GM21423 (cell line): ENCODE data around the gene PLEKHG5.

Experiments used
- ATAC-seq: cut with Tn5 transposase; IDR thresholded peaks from one replicate; pipeline ENCODE4 v1.9.1; 2021; ENCODE audit warnings: mild to moderate bottlenecking, moderate library complexity; ENCODE audit not compliant: unreplicated experiment

Gene PLEKHG5

DNA sequence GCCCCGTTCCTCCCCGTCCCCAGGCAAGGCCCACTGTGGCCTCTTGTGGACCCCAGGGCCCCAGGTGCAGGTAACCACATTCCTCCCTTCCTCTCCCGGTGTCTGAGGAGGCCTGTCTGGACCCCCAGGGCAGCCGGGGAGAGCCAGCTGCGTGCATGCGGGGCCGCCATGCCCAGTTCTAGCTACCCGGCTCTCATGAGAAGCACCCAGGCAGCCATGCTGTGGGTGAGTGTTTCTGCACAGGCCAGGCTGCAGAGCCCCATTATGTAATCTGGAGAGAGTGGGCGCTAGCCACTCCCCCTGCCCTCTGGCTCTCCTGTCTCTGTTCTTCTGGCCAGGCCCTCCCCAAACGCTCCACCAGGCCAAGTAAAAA is 18.4 kb upstream of the PLEKHG5 start:
- no peak for ATAC-seq

DNA sequence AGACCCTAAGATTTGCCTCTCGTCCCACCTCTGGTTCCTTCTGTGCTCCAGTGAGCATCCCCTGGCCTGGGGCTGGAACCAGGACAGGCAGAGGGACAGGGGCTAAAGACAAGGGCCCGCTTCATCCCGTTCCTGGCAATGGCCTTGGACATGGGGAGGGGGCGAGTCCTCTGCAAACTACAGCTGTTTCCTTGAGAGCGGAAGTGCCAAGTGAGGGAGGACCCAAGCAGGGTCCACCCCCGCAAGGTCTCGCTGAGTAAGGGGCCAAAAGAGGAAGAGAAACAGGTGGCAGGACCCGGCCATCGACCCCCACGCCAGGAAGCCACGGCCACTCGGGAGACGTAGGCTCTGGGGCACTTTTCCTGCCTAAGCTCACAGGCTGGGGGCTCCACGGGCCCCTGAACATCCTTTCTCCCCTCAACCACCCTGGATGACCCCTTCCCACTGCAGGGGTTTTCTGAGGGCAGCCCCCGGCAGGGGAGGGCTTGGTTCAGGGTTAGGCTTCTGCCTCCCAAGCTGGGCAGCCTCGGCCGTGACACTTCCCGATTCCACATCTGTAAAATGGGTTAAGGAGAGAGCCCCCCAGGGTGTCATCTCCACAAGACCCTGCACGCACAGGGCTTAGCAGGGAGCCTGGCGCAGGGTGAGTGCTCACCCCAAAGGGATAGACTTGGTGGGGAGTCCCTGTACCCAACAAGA is 17.9 kb upstream of the PLEKHG5 start:
- ATAC-seq: no peak

GRCh38 chr1:6508816-6509189 is 17.3 kb upstream of the PLEKHG5 start:
- no peak for ATAC-seq

DNA sequence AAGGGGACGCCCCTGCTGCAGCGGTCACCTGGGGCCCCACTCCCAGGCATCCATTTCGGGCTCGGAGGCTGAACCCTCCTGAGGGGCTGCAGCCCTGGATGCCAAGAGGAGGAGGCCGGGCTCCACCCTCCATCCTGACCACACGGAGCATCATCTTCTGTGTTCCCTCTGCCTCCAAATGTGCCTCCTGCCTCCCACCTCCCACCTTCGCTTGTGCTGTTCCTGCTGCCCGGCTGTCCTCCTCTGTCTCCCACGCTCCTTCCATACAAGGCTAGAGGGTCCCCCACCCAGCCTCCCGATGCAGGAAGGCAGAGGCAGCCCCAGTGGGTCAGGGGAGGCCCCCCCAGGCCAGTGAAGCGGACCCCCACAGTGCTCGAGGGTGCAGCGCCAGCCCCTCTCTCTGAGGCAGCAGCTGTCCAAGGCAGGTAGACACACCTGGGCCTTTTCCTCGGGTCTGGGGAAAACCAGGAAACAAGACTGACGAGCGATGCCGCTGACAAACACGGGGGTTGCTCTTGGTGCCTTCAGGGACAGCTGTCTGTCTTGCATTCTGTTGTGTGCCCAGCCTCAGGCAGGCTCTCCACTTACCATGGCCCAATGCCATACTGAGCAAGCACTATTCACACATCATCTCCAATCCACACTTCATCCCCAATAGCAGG is 16.8 kb upstream of the PLEKHG5 start:
- no peak for ATAC-seq

- no peak for ATAC-seq
Measured at GRCh38 chr1:6507461-6507911, 16.0 kb upstream of the PLEKHG5 start.

DNA sequence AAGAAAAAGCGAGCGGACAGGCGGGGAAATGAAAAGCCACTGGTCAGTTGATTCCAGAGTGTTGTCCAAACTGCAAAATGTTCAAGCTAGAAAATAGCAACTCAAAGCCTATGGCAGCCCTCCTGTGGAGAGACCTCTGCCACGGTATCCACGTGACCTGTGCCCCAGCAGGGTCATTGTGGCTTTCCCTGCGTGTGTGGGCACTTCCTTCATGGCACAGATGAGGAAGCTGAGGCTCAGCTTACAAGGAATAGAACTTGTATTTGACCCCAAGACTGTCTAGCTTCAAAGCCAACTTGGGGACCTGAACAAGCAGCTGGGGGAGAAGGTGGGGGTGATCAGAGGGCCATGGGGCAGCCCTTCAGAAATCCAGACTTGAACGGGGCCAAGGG is 15.6 kb upstream of the PLEKHG5 start:
- ATAC-seq: no peak

GRCh38 chr1:6506210-6507036 is 15.0 kb upstream of the PLEKHG5 start:
- ATAC-seq: no peak

DNA sequence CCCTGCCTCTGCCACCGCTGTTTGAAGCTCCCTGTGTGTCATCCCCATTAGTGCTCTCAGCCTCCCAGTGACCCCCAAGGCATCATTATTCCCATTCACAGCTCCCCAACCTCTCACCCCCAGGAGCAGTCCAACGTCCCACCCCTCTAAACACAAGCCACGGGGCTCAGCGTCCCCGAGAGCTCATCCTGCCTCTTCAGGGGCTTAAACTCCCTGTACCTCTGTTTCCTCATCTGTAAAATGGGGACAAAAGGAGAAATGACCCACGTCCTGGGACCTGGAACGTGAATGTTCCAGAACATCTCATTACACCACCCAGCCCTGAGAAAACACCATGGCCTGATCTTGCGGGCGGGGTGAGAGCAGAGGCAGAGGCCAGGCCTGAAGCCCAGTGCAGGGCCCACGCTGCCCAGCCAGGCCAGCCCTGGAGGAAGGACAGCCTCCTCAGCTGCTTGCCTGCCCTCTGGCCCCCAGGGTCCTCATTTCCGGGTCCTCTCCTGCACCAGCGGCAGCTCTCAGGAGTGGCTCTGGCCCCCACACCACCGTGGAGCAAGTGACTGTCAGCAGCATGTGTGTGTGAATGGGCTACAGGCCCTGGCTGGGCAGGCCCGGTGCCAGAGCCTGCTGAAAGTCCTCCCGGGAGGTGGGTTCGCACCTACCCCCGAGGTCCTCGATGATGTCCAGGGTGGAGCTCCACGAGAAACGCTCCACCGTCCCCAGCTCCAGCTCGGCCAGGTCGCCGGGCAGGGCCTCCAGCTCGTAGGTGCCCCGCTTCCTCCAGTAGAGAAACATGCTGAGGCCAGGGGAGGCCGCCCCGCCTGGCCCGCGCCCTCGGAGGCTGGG is 14.1 kb upstream of the PLEKHG5 start:
- ATAC-seq: no peak

GRCh38 chr1:6504887-6505286 is 13.4 kb upstream of the PLEKHG5 start:
- ATAC-seq: no peak

- ATAC-seq: no peak
Measured at GRCh38 chr1:6503884-6504602, 12.6 kb upstream of the PLEKHG5 start.

GRCh38 chr1:6502000-6502891 is 10.8 kb upstream of the PLEKHG5 start:
- no peak for ATAC-seq

DNA sequence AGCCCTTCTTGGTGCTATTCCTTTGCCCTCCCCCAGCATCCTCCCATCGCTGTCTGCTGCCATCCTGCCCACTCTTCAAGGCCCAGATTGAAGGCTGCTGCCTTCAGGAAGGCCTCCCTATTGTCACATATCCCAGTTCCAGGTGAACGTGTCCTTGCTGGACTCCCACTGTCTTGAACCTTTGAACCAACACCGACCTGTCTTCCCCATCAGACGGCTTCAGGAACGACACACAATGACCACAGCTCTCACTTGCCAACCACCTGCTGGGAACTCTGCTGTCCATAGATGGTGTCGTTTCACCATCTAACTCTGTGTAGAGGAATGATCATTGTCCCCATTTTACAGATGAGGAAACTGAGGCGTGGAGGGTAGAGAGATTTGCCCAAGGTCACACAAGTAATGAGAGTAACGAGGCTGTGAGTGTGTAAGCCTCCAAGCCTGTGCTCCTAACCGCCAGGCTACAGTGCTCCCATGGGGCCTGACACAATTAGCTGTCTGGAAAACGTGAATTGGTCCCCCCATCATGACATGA is 9.9 kb upstream of the PLEKHG5 start:
- no peak for ATAC-seq

DNA sequence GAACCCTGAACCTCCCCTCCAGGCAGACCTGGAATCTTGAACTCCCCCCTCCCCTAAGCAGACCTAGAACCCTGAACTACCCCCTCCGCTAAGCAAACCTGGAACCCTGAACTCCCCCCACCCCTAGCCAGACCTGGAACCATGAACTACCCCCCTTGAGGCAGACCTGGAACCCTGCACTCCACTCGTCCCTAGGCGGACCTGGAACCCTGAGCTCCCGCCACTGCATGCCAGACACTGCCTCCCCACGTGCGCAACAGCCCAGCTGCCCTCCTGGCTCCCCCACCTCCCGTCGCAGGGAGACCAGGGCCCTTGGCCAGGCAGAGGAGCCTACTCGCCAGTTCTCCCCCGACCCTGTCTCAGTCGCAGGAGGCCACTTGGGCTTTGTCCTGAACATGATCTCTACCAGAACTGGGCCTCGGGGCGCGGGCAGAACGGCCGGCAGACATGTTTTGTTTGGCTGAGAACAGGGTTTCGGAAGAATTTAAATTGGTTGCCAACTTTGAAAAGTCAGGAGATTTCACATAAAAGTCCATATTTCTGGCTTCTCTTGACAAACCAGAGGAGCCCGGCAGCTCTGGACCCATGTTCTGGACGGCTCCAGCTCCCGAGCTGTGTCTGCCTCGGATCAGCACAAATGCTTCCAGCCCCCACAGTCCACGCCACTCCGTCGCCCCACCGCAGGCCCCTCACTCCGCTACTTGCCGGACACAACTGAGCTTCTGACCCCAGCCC is 9.2 kb upstream of the PLEKHG5 start:
- ATAC-seq: no peak

GRCh38 chr1:6499296-6499695 is 7.8 kb upstream of the PLEKHG5 start:
- no peak for ATAC-seq

- ATAC-seq: no peak
Measured at GRCh38 chr1:6498576-6499111, 7.2 kb upstream of the PLEKHG5 start.

GRCh38 chr1:6497867-6498575 is 6.6 kb upstream of the PLEKHG5 start:
- ATAC-seq: no peak

DNA sequence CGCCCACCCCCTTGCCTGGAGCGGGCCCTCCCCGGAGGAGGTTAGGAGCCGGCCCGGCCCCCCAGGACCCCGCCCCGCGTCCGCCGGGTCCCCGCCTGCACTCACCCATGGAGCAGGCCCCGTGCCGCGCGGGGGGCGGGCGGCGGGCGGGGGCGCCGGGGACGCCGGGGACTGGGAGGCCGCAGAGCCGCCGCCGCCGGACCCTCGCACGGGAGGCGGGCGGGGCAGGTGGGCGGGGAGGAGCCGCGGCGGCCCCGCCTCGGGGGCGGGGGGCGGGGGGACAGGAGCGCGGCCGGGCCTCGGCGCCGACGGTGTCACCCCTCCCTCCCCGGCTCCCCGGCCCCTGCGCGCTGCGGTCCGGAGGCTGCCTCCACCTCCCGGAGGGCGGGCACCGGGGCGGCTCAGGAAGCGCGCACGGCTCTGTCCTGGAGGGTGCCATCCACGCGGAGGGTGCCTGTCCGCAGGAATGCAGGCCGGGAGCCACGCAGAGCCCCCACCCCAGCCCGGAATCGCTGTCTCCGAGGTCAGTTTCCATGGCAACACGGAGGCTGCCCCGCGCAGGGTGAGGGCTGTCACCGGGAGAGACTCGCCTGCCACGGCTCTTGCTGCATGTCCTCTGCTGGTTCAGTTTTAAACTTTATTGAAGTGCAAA is 5.9 kb upstream of the PLEKHG5 start:
- ATAC-seq: no peak
